Nephron progenitor cell (in vitro differentiated cells): ENCODE data around the gene ORM1.

Experiments
- DNase-seq: peaks from one replicate; pipeline ENCODE4 v3.0.0; 2021
- H3K27ac Mint-ChIP-seq: 2 replicates; pipeline ENCODE4 v1.8.0; 2021; ENCODE audit warnings: mild to moderate bottlenecking, moderate library complexity, mixed read lengths
- H3K27me3 Mint-ChIP-seq: 2 replicates; pipeline ENCODE4 v1.8.0; 2021; ENCODE audit warnings: mild to moderate bottlenecking, low read depth, mixed read lengths; ENCODE audit not compliant: poor library complexity
- H3K36me3 Mint-ChIP-seq: 2 replicates; pipeline ENCODE4 v1.8.0; 2021; ENCODE audit warnings: low read depth, mixed read lengths
- H3K4me1 Mint-ChIP-seq: 2 replicates; pipeline ENCODE4 v1.8.0; 2021; ENCODE audit warnings: mixed read lengths
- H3K4me3 Mint-ChIP-seq: 2 replicates; pipeline ENCODE4 v1.8.0; 2021; ENCODE audit warnings: mild to moderate bottlenecking, moderate library complexity, mixed read lengths
- H3K9me3 Mint-ChIP-seq: 2 replicates; pipeline ENCODE4 v1.8.0; 2021; ENCODE audit warnings: mild to moderate bottlenecking, moderate library complexity, mixed read lengths
- CTCF ChIP-seq: fragments of 200-600 bp; sonication (generic); IDR thresholded peaks from 2 replicates; pipeline ENCODE4 v1.5.0; 2021; ENCODE audit warnings: antibody characterized with exemption

ORM1 gene

GRCh38 chr9:114372921-114373448 lies 50.1 kb downstream of the ORM1 start:
- TF ChIP-seq CTCF, result no peak
- DNase-seq, result no peak
- H3K36me3 Mint-ChIP-seq, result peaks cover 17% of the 10 kb centered on the region
- H3K27ac Mint-ChIP-seq, result peak overlapping the region; percentile 57
- H3K27me3 Mint-ChIP-seq, result no peaks in the 10 kb centered on the region
- H3K4me3 Mint-ChIP-seq, result no peak overlapping the region
- no peaks in the 10 kb centered on the region for H3K9me3 Mint-ChIP-seq
- peaks cover 45% of the 10 kb centered on the region for H3K4me1 Mint-ChIP-seq

GRCh38 chr9:114373960-114374730 lies 51.2 kb downstream of the ORM1 start:
- Mint-ChIP-seq H3K27me3 (no peaks in the 10 kb centered on the region), H3K36me3 (peaks cover 20% of the 10 kb centered on the region)
- no peak for DNase-seq

GRCh38 chr9:114374936-114375335 lies 52.0 kb downstream of the ORM1 start:
- Mint-ChIP-seq H3K4me3 (no peak overlapping the region), H3K9me3 (no peaks in the 10 kb centered on the region), H3K27ac (no peak overlapping the region), H3K36me3 (peaks cover 17% of the 10 kb centered on the region), H3K4me1 (peaks cover 43% of the 10 kb centered on the region), H3K27me3 (no peaks in the 10 kb centered on the region)
- no peak for DNase-seq
- TF ChIP-seq CTCF, result no peak

More at GRCh38 chr9:114373960-114374730, 51.2 kb downstream of the ORM1 start:
- Mint-ChIP-seq H3K4me1 (peaks cover 48% of the 10 kb centered on the region), H3K9me3 (no peaks in the 10 kb centered on the region), H3K4me3 (no peak overlapping the region), H3K27ac (no peak overlapping the region)
- no peak for TF ChIP-seq CTCF

GRCh38 chr9:114375386-114376175 lies 52.7 kb downstream of the ORM1 start:
- Mint-ChIP-seq H3K27me3 (no peaks in the 10 kb centered on the region), H3K27ac (no peak overlapping the region), H3K4me1 (peaks cover 43% of the 10 kb centered on the region), H3K4me3 (no peak overlapping the region), H3K36me3 (peaks cover 21% of the 10 kb centered on the region), H3K9me3 (no peaks in the 10 kb centered on the region)
- DNase-seq, result no peak
- no peak for TF ChIP-seq CTCF
